Measurements from ENCODE around the gene LRPAP1. TPM values are rescaled to one million over a fixed set of nuclear protein-coding genes. Genes with fewer than 3 reads are reported as not detected.

LRPAP1 gene
- total RNA-seq, 2 donors from 2014 or later = 157 to 214 TPM

- no peak for TF ChIP-seq CTCF (IDR thresholded peaks at IDR 0.05)
- no peaks in the 10 kb centered on the region for H3K27me3 ChIP-seq
- no peak overlapping the region for H3K27ac ChIP-seq
- intact Hi-C loops (cut with DNase I) = no loop called here
- no peak for DNase-seq
- H3K9ac ChIP-seq (ENCODE audit: low read depth in 2 of 2, low read length in 2 of 2) = no peak overlapping the region
- H3K4me1 ChIP-seq = no peaks in the 10 kb centered on the region
- no peaks in the 10 kb centered on the region for H3K9me3 ChIP-seq
- H3K36me3 ChIP-seq = peaks cover 28% of the 10 kb centered on the region
- H3K4me3 ChIP-seq = no peak overlapping the region
These were observed 10.4 kb downstream of the LRPAP1 start for GRCh38 chr4:3521621-3522325.

- no peak for DNase-seq
- intact Hi-C loops (cut with DNase I) = no loop called here
These were observed 11.2 kb downstream of the LRPAP1 start for GRCh38 chr4:3520796-3521600.

GRCh38 chr4:3520276-3520675, 11.9 kb downstream of the LRPAP1 start:
- no peak overlapping the region for H3K9ac ChIP-seq (ENCODE audit: low read depth in 2 of 2, low read length in 2 of 2)
- no peak overlapping the region for H3K4me3 ChIP-seq
- no peaks in the 10 kb centered on the region for H3K4me1 ChIP-seq
- H3K36me3 ChIP-seq = peaks cover 36% of the 10 kb centered on the region
- intact Hi-C loops (cut with DNase I) = no loop called here
- H3K27me3 ChIP-seq = no peaks in the 10 kb centered on the region
- H3K9me3 ChIP-seq = no peaks in the 10 kb centered on the region
- no peak for TF ChIP-seq CTCF (IDR thresholded peaks at IDR 0.05)
- DNase-seq = no peak
- no peak overlapping the region for H3K27ac ChIP-seq

More at GRCh38 chr4:3520796-3521600, 11.2 kb downstream of the LRPAP1 start:
- TF ChIP-seq CTCF (IDR thresholded peaks at IDR 0.05) = no peak
- H3K9me3 ChIP-seq = no peaks in the 10 kb centered on the region
- H3K4me1 ChIP-seq = no peaks in the 10 kb centered on the region
- H3K36me3 ChIP-seq = peaks cover 34% of the 10 kb centered on the region
- no peak overlapping the region for H3K4me3 ChIP-seq
- no peak overlapping the region for H3K27ac ChIP-seq
- no peak overlapping the region for H3K9ac ChIP-seq (ENCODE audit: low read depth in 2 of 2, low read length in 2 of 2)
- H3K27me3 ChIP-seq = no peaks in the 10 kb centered on the region

GRCh38 chr4:3519468-3520264, 12.6 kb downstream of the LRPAP1 start:
- Histone ChIP-seq H3K4me1 (no peaks in the 10 kb centered on the region), H3K9me3 (no peaks in the 10 kb centered on the region), H3K27ac (no peak overlapping the region), H3K9ac (ENCODE audit: low read depth in 2 of 2, low read length in 2 of 2) (no peak overlapping the region), H3K4me3 (no peak overlapping the region), H3K27me3 (no peaks in the 10 kb centered on the region), H3K36me3 (peaks cover 41% of the 10 kb centered on the region)
- DNase-seq = no peak
- intact Hi-C loops (cut with DNase I) = no loop called here
- no peak for TF ChIP-seq CTCF (IDR thresholded peaks at IDR 0.05)

- no peaks in the 10 kb centered on the region for H3K27me3 ChIP-seq
- no peak overlapping the region for H3K27ac ChIP-seq
- intact Hi-C loops (cut with DNase I) = no loop called here
- no peaks in the 10 kb centered on the region for H3K9me3 ChIP-seq
- no peak for TF ChIP-seq CTCF (IDR thresholded peaks at IDR 0.05)
- peaks cover 47% of the 10 kb centered on the region for H3K36me3 ChIP-seq
- no peak for DNase-seq
- H3K4me3 ChIP-seq = no peak overlapping the region
- no peak overlapping the region for H3K9ac ChIP-seq (ENCODE audit: low read depth in 2 of 2, low read length in 2 of 2)
- no peaks in the 10 kb centered on the region for H3K4me1 ChIP-seq
These were observed 13.3 kb downstream of the LRPAP1 start for GRCh38 chr4:3518941-3519340.
